GM19239 (cell line): ENCODE results near the gene RBBP6.

Source experiments
- DNase-seq: peaks from one replicate; pipeline ENCODE4 v3.0.0; 2011; ENCODE audit warnings: low spot score; ENCODE audit not compliant: insufficient read length
- FAIRE-seq: peaks from 2 replicates; lab custom pipeline; 2011; peaks lifted over from hg19 to GRCh38; lab: Jason Lieb, UNC

Gene RBBP6

GRCh38 chr16:24520983-24521382, 18.4 kb upstream of the RBBP6 start:
- FAIRE-seq, result no peak
- no peak for DNase-seq

DNA sequence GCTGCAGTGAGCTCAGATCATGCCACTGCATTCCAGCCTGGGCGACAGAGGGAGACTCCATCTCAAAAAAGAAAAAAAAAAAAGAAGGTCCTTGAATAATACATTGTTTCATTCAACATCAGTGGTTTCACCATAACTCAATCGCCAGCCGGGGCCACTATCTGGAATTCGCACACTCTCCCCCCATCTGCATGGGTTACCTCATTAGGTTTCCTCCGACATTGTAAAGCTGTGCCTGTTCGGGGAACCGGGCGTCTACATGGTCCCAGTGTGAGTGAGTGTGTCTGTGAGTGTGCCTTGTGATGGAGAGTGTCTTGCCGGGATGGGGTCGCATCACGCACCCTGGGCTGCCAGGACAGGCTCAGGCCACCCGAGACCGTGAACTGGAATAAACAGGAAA, 16.6 kb upstream of the RBBP6 start:
- no peak for FAIRE-seq
- no peak for DNase-seq

DNA sequence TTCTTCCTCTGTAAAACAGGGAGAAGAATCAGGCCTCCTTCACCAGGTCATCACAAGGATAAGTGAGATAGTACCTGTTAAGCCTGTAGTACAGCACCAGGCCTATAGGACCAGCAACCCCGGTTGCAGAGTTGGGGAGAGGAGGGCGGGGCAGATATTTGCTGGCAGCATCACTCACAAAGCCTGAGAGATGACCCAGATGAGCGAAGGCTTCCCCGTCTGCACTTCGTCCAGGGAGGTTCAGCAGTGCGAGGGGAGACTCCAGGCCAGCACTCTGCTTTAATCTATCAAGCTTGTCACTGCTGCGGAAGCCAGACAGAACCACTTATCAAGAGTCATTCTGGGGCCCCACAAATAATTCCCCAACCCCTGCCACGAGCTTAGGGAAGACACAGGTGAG, 15.8 kb upstream of the RBBP6 start:
- DNase-seq (no peak), FAIRE-seq (no peak)

- FAIRE-seq, result no peak
These were observed 14.3 kb upstream of the RBBP6 start for GRCh38 chr16:24524855-24525677.

DNA sequence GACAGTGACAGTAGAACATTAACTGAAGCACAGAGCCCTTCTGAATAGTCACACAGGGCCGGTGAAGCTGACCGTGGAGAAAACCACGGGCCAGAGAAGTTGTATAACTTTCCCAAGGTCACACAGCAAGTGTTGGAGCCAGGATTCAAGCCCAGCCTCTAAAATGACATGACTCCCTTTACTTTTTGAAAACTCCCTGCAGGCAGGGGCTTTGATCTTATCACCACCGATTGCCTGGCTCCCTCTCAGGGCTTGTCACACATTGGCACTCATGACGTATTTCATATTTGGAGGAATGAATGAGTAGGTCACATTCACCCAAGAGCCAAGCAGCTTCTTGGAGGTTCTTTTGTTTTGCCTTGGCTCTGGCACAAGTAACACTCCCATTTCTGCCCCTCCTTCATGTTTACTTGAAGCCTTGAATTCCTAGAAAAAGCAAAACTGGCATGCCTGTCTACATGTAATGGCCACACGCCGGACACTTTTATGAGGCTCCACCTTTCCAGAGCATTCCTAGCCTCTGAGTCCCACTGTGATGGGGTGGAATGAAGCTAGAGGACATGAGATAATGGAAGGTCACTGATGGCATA, 13.3 kb upstream of the RBBP6 start:
- FAIRE-seq, result no peak
- no peak for DNase-seq

More at GRCh38 chr16:24524855-24525677, 14.3 kb upstream of the RBBP6 start:
- DNase-seq, result no peak

DNA sequence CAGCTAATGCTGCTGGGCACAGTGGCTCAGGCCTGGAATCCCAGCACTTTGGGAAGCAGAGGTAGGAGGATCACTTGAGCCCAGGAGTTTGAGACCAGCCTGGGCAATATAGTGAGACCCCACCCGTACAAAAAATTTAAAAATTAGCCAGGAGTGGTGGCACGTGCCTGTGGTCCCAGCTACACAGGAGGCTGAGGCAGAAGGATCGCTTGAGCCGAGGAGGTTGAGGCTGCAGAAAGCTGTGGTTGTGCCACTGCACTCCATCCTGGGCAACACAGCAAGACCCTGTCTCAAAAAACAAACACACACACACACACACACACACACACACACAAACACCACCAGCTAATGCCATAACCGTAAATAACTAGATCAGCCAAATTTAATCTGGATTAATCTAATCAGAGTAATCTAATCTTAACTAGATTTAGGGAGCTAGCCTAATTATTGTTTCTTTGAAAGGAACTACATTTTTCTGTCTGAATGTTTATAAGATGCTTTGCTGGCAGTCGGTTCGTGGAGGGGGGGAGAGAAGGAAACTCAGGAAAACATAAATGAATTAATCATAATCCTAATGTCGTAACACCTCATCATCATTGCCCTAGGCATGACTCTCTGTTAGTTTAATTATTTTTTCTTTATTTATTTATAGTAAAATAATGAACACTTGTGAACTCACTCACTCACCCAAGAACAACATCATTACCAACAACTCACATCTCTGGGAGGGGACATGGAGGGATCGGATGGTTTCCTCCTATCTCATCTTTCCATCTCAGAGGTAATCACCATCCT, 12.5 kb upstream of the RBBP6 start:
- no peak for DNase-seq
- no peak for FAIRE-seq

DNA sequence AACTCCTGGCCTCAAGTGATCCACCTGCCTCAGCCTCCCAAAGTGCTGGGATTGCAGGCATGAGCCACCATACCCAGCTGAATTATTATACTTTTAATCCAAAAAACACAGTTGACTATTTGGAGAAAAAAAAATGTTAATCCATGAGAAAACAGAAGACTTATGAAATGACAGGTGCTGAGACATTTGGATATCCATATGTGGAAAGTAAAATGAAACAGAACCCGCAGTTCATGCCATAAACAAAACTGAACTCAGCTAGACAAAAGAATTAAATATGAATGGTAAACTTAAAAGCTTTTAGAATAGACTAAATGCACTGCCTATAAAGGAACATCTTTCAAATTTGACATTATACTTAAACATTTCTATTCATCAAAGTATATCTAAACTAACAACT, 8.2 kb upstream of the RBBP6 start:
- DNase-seq (no peak), FAIRE-seq (no peak)

GRCh38 chr16:24534620-24535019, 4.7 kb upstream of the RBBP6 start:
- FAIRE-seq (no peak), DNase-seq (no peak)

GRCh38 chr16:24535827-24536226, 3.5 kb upstream of the RBBP6 start:
- DNase-seq (no peak), FAIRE-seq (no peak)

DNA sequence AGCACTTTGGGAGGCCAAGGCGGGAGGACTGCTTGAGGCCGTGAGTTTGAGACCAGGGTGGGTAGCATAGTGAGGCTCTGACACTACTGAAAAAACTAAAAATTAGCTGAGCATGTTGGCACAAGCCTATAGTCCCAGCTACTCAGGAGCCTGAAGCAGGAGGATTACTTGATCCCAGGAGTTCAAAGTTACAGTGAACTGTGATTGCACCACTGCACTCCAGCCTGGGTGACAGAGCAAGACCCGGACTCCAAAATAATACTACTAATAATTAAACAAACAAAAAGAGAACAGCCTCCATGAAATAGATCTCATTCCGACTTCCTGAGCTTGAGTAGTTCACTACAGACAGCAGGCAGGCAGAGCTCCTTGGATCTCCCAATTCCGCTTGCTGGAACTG, 2.7 kb upstream of the RBBP6 start:
- FAIRE-seq (no peak), DNase-seq (no peak)

- FAIRE-seq (no peak), DNase-seq (no peak)
These were observed 1.7 kb upstream of the RBBP6 start for GRCh38 chr16:24537474-24538337.

GRCh38 chr16:24538756-24539294, 541 bp upstream of the RBBP6 start:
- FAIRE-seq, result peak; percentile 33

DNA sequence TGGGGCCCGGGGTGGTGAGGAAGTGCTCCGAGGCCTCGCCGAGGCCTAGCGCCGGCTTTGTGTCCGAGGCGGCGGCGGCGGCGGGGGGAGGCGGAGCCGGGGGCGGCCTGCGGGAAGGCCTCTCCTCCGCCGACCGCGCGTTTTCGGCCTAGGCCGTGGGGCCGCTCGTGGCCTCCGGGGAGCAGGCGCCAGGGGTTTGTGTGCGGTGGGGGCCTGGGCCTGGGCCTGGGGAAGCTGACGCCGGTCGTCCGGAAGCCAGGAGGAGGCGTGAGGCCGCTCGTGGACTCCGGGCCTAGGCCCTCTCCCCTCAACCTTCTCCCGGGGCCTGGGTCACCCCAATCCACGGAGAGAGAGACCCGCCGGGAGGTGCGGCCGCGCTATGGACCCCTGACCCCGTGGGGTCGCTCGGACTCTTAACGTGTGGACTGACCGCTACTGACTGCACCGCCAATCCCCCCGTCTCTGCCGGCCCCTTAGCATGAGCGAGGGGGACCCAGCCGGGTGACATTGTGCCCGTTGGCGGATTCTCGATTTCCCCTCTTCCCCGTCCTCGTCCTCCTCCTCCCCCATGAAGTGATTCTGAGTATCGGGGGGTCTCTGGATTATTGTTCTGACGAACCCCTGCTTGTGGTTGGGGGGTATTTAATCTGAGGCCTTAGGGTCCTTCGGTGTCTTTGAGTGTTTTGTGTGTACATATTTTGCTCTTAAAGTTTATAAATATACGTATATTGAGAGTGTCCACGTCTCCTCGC, 660 bp downstream of the RBBP6 start:
- DNase-seq (no peak), FAIRE-seq (no peak)

More at GRCh38 chr16:24538756-24539294, 541 bp upstream of the RBBP6 start:
- DNase-seq, result no peak

- FAIRE-seq (peak; percentile 14), DNase-seq (no peak)
These were observed 1.3 kb downstream of the RBBP6 start for GRCh38 chr16:24540602-24541210.

GRCh38 chr16:24541233-24541933, 2.0 kb downstream of the RBBP6 start:
- DNase-seq (no peak), FAIRE-seq (no peak)

GRCh38 chr16:24543949-24544348, 4.6 kb downstream of the RBBP6 start:
- DNase-seq (no peak), FAIRE-seq (no peak)

- DNase-seq (no peak), FAIRE-seq (no peak)
These were observed 5.3 kb downstream of the RBBP6 start for GRCh38 chr16:24544640-24545039.

GRCh38 chr16:24550295-24550694, 10.9 kb downstream of the RBBP6 start:
- no peak for DNase-seq
- peak; percentile 72 for FAIRE-seq
